GM18526 (cell line): ENCODE results near the gene MT1A.

Experiments
- POLR2A ChIP-seq: IDR thresholded peaks from 3 replicates; pipeline ENCODE4 v1.6.1; 2011; ENCODE audit not compliant: insufficient read length; ENCODE audit errors: extremely low read depth

Gene MT1A

GRCh38 chr16:56658327-56658875 is 19.9 kb downstream of the MT1A start:
- no peak for TF ChIP-seq POLR2A

GRCh38 chr16:56662357-56663354 is 24.2 kb downstream of the MT1A start:
- no peak for TF ChIP-seq POLR2A

DNA sequence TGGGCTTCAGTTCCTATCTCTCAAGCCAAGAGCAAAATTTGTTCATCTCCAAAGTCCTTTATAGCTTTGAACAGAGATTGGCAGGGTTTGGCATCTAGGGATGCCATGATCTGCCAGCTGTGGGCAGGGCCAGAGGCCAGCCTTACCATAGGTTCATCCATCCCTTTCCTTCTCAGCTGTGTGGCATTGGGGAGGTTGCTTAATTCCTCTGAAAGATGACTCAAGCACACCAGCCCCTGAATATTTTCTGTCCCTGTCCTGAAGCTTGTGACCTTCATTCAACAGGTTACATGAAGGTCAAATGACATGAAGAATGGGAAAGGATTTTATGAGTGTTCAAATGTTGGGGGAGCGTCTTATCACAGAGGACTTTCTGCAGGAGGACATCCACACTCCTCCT is 26.0 kb downstream of the MT1A start:
- TF ChIP-seq POLR2A = no peak

DNA sequence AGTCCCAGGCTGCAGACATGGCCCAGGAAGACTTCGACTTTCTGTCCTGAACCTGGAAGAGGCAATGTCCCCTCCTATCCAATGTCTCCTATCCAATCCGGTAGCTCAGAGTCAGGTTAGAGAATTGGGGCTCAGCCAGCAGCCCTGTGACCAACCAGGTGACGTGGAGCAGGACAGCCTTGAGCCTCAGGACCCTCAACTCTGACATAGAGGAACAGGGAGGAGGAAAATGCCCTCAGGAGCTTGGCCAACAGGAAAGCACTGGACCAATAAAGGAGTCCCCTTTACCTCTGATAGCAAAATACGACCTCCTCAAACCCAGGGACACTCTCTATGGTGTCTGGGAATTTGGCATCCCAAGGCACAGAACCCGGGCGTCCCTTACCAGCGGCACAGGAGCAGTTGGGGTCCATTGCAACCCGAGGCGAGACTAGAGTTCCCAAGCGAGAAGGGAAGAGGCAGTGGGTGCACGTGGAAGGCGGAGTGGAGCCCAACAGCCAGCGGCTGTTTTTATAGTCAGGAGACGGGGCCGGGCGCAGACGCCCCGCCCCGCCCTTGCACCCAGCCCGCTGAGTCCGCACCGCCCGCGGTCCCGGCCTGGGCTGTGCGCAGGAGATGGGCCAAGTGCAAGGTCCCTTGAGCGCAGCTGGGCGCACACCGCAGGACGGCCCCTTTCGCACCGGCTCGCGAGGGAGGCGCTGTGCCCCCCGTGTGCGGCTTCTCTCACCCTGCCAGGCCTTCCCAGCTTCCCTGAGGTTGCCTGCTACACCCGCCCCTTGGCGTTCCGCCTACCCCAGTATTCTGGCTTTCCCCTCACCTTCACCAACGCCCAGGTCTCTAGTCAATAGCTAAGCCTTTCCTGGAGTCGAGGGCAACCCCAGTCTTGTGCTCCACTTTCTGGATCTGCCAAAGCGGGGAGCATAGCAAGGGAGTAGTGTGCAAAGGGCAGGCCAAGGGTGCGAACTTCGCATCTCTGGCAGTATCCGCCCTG is 29.4 kb downstream of the MT1A start, which contains the start of gene MT1G:
Gene MT1G (minus strand): TSS at position 485 of the 991 bp plus-strand sequence. CDS start 72 bp downstream, at position 413.
- TF ChIP-seq POLR2A = no peak

DNA sequence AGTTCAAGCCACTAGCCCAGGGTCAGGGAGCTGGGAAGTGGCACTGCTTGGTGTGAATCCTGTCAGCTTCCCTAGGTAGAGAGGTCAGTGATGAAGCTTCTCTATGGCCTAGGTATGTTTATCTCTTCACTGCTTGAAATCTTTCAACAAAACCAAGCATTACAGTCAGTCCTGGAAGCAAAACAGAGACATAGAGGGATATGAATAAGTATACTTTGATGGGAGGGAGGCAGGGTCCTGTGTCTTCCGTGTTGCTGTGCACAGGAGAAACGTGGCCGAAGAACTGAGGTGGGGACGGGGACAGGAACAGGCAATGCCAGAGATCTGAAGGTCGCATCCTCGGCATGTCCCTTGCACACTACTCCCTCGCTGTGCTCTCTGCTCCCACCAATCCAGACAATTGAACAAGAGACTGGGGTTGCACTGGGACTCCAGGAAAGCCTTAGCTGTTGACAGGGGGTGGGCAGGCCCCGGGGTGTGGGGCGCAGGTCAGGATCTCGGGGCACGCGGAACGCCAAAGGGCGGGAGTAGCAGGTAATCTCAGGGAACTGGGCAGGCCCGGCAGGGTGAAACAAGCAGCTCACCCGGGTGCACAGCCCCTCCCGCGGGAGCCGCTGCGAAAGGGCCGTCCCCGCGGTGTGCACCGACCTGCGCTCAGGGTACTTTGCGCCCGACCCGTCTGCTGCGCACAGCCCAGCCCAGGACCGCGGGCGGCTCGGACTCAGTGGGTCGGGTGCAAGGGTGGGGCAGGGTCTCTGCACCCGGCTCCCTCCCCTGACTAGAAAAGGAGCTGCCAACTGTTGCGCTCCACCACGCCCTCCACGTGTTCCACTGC is 30.8 kb downstream of the MT1A start, which contains the start of gene MT1H:
Gene MT1H (plus strand): TSS at position 810 of the 835 bp plus-strand sequence. CDS start 71 bp downstream, outside the sequence.
- no peak for TF ChIP-seq POLR2A

GRCh38 chr16:56669840-56670619 is 31.6 kb downstream of the MT1A start:
- TF ChIP-seq POLR2A = no peak

DNA sequence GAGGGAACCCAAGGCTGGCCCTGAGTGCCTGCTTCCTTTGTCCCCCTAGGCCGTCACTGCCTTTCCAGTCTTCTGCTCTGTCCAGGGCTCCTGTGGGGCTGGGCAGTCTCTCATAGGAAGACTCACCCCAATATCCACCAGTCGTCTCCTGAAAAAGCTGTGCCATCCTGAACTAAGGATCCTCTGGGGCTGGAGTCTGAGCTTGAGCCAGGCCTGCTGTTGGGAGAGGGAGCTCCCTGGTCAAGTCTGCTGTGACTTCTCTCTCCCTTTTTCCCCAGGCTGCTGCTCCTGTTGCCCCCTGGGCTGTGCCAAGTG is 32.1 kb downstream of the MT1A start:
- TF ChIP-seq POLR2A = no peak

GRCh38 chr16:56672761-56673536 is 34.5 kb downstream of the MT1A start:
- no peak for TF ChIP-seq POLR2A

DNA sequence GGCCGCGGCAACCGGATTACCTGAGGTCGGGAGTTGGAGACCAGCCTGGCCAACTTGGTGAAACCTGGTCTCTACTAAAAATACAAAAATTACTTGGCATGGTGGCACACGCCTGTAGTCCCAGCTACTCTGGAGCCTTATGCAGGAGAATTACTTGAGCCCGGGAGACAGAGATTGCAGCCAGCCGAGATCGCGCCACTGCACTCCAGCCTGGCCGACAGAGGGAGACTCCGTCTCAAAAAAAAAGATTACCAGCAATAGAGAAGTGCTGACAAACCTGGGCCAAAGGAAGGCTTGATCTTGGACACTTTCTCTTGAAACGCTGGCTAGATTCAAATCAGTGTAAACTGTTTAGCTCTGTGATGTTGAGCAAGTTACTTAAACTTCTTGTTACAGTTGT is 35.5 kb downstream of the MT1A start:
- no peak for TF ChIP-seq POLR2A

- TF ChIP-seq POLR2A = no peak
These were observed 37.3 kb downstream of the MT1A start for GRCh38 chr16:56675685-56676210.

DNA sequence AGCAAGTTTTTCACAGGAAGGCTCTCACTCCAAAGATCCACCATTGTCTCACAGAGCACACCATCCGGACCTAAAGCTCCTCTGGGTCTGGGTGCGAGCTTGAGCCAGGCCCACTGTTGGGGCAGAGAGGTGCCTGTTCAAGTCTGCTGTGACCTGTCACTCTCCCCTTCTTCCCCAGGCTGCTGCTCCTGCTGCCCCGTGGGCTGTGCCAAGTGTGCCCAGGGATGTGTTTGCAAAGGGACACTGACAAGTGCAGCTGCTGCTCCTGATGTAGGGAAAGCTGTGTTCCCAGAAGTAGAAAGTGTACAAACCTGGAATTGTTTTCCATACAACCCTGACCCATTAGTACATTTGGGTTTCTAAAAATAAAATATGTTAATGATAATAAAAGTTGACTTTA is 39.0 kb downstream of the MT1A start:
- TF ChIP-seq POLR2A = no peak

- no peak for TF ChIP-seq POLR2A
These were observed 40.7 kb downstream of the MT1A start for GRCh38 chr16:56679078-56679730.

- no peak for TF ChIP-seq POLR2A
These were observed 41.4 kb downstream of the MT1A start for GRCh38 chr16:56679818-56680217.
